Osteocyte (in vitro differentiated cells): ENCODE results near the gene DHX32. TPM values are rescaled to one million over a fixed set of nuclear protein-coding genes. Genes with fewer than 3 reads are reported as not detected.

Source experiments
- DNase-seq: peaks from one replicate; pipeline ENCODE4 v3.0.0; 2021; ENCODE audit warnings: mixed read lengths; ENCODE audit not compliant: unreplicated experiment; ENCODE audit errors: extremely low spot score
- H3K27ac Mint-ChIP-seq: one replicate; pipeline ENCODE4 v1.8.0; 2021; ENCODE audit warnings: mild to moderate bottlenecking, mixed read lengths; ENCODE audit not compliant: unreplicated experiment
- H3K27me3 Mint-ChIP-seq: one replicate; pipeline ENCODE4 v1.8.0; 2021; ENCODE audit warnings: mixed read lengths; ENCODE audit not compliant: unreplicated experiment
- H3K36me3 Mint-ChIP-seq: one replicate; pipeline ENCODE4 v1.8.0; 2021; ENCODE audit warnings: mixed read lengths; ENCODE audit not compliant: unreplicated experiment
- H3K4me1 Mint-ChIP-seq: one replicate; pipeline ENCODE4 v1.8.0; 2021; ENCODE audit warnings: mixed read lengths; ENCODE audit not compliant: unreplicated experiment
- H3K4me3 Mint-ChIP-seq: one replicate; pipeline ENCODE4 v1.8.0; 2021; ENCODE audit warnings: mild to moderate bottlenecking, moderate library complexity, mixed read lengths; ENCODE audit not compliant: unreplicated experiment
- H3K9me3 Mint-ChIP-seq: one replicate; pipeline ENCODE4 v1.8.0; 2021; ENCODE audit warnings: mixed read lengths; ENCODE audit not compliant: unreplicated experiment
- total RNA-seq: library from RNA; stranded (reverse); gene quantifications from 2 replicates; pipeline ENCODE4 v1.2.1, GENCODE V29; 2021
- TF ChIP-seq, protein P1 (sequence below): fragments of 200-600 bp; sonication (generic); IDR thresholded peaks from 2 replicates; pipeline ENCODE4 v1.5.0; 2021; ENCODE audit warnings: antibody characterized with exemption, mild to moderate bottlenecking, moderate library complexity

Gene DHX32
- total RNA-seq, 1 donor from 2014 or later, result 30.8 TPM

DNA sequence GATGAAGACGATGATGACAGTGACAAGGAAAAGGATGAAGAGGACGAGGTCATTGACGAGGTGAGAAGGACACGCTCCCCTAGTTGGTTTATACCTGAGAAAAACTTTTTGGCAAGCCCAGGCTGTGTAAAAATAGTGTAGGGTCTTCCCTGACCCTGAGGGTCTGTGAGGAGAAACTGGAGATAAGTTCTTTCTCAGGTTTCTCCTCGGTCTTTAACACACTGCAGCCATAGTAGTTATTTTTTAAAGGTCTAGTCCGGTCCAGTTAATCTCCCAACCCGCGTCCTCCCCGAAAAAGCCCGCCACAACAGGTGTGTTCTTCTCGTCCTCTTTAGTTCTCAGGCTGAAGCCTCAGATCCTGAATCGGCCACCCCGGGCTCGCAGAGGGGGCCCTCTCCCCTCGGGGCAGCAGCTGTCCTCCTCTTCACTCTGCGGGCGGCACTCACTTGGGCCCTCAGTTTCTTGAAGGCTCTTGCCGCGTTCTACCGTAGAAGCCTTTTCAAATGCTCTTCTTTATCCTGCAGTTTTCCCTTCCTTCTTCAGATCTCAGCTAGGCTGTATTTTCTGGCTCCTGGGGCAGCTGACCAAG, 57.3 kb downstream of the DHX32 start:
- H3K36me3 Mint-ChIP-seq, result peaks cover 21% of the 10 kb centered on the region
- no peak for DNase-seq
- H3K27ac Mint-ChIP-seq, result no peak overlapping the region
- H3K27me3 Mint-ChIP-seq, result no peaks in the 10 kb centered on the region
- no peak overlapping the region for H3K4me3 Mint-ChIP-seq
- TF ChIP-seq, protein P1, sequence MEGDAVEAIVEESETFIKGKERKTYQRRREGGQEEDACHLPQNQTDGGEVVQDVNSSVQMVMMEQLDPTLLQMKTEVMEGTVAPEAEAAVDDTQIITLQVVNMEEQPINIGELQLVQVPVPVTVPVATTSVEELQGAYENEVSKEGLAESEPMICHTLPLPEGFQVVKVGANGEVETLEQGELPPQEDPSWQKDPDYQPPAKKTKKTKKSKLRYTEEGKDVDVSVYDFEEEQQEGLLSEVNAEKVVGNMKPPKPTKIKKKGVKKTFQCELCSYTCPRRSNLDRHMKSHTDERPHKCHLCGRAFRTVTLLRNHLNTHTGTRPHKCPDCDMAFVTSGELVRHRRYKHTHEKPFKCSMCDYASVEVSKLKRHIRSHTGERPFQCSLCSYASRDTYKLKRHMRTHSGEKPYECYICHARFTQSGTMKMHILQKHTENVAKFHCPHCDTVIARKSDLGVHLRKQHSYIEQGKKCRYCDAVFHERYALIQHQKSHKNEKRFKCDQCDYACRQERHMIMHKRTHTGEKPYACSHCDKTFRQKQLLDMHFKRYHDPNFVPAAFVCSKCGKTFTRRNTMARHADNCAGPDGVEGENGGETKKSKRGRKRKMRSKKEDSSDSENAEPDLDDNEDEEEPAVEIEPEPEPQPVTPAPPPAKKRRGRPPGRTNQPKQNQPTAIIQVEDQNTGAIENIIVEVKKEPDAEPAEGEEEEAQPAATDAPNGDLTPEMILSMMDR, result no peak
- H3K9me3 Mint-ChIP-seq, result no peaks in the 10 kb centered on the region
- H3K4me1 Mint-ChIP-seq, result peaks cover 13% of the 10 kb centered on the region

DNA sequence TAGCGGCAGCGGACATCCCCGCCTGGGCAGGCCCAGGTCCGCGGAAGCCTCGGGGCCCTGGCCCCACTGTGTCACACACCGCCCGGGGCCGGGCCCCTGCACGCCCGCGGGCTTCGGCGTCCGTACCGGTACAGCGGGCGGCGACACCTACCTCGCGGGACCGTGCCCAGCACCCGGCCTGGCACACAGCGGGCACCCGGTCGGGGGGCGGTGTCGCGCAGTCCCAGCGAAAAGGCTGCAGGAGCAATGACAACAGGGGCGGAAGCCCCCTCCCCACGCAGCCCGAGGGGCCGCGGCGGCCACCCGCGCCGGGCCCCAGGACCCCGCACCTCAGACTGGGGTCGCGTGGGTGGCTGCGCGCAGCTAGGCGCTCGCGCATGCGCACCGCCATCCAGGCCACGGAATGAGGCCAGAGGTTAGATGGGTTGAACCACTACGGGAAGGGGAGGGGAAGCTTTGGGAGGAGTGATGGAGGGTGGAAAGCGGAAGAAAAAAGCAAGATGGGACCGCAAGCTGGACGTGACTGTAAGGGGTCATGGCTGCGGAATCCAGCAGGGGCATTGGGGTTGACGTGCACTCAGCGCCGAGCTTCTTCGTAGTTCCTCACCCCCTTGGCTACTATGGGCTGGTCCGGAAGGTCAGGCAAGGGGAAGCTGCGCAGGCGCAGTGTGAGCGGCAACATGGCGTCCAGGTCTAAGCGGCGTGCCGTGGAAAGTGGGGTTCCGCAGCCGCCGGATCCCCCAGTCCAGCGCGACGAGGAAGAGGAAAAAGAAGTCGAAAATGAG, 58.0 kb downstream of the DHX32 start, which contains the start of the genes BCCIP and UROS:
Gene BCCIP (plus strand): TSS at position 669 of the 785 bp plus-strand sequence. CDS start 12 bp downstream, at position 681.
Gene UROS (minus strand): TSS at position 381 of the 785 bp plus-strand sequence. CDS start 6,759 bp downstream, outside the sequence.
- TF ChIP-seq, protein P1, result peak; percentile 10
- Mint-ChIP-seq H3K27me3 (no peaks in the 10 kb centered on the region), H3K27ac (no peak within 1 kb of the TSS), H3K36me3 (peaks cover 18% of the 10 kb centered on the region), H3K4me1 (peaks cover 13% of the 10 kb centered on the region), H3K4me3 (peak within 1 kb of the TSS; percentile 72), H3K9me3 (no peaks in the 10 kb centered on the region)
- DNase-seq, result peak; percentile 96

DNA sequence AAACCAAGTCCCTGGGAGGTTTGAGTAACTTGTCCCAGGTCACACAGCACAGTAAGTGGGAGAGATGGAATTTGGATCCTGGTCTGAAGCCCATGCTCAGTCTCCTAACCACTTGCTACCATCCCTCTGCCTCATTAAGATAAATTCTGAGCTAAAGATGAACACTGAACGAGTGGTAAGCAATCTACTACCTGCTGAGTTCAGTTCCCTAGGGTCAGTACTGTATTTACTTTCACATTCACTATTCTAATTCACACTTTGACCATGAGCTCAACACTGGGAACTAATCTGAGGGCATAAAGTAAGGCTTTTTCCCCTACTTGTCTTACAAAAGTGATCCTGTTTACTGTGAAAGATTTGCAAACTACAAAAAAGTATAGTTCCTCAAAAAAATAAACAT, 60.4 kb downstream of the DHX32 start:
- no peaks in the 10 kb centered on the region for H3K27me3 Mint-ChIP-seq
- TF ChIP-seq, protein P1, result no peak
- H3K4me1 Mint-ChIP-seq, result peaks cover 13% of the 10 kb centered on the region
- no peak overlapping the region for H3K4me3 Mint-ChIP-seq
- H3K27ac Mint-ChIP-seq, result no peak overlapping the region
- DNase-seq, result no peak
- no peaks in the 10 kb centered on the region for H3K9me3 Mint-ChIP-seq
- no peaks in the 10 kb centered on the region for H3K36me3 Mint-ChIP-seq

DNA sequence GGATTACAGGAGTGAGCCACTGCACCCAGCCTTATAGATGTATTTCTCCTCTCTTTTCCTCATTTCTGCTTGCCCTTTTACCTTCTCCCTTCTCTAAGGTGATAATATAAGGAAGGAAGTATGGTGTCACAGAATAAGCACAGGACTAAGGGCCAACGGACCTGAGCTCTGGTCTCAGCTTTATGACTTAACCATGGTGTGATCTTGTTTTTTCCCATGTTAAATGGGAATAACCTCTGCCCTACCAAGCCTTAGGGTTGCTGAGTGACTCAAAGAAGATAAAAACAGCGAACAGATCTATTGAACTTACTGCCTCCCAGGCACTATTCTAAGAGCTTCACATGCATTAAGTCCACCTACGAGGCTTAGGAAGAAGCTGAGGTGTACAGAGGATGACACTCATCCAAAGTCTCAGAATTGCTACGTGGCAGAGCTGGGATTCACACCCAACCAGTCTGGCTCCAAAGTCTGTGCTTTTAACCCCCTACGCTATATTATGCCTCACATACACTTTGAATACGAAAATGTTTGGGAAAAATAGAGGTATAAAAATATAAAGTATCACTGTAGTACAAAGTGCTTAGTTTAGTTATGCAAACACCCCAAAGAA, 63.6 kb downstream of the DHX32 start:
- peaks cover 14% of the 10 kb centered on the region for H3K4me1 Mint-ChIP-seq
- H3K27ac Mint-ChIP-seq, result no peak overlapping the region
- DNase-seq, result no peak
- TF ChIP-seq, protein P1, result no peak
- H3K4me3 Mint-ChIP-seq, result no peak overlapping the region
- H3K27me3 Mint-ChIP-seq, result no peaks in the 10 kb centered on the region
- H3K36me3 Mint-ChIP-seq, result peaks cover 19% of the 10 kb centered on the region
- no peaks in the 10 kb centered on the region for H3K9me3 Mint-ChIP-seq

DNA sequence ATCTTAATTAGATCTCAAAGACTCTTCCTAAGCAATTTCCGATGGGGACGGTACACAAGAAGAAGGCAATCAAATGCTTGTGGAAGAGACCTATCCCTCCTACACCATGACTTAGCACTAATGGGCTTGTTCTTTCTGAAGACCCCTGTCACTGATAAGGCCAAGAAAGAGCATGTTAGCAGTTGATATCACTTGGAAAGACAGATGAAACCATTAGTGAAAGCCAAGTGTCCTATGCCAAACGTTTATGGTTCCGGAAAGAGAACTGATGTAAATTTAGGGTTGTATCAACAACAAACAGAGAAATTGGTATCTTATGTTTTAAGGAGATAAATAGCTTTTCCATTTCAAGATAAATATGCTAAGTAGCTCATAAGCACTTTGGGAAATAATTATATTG, 64.5 kb downstream of the DHX32 start:
- Mint-ChIP-seq H3K27ac (no peak overlapping the region), H3K4me3 (no peak overlapping the region), H3K36me3 (peaks cover 19% of the 10 kb centered on the region), H3K27me3 (no peaks in the 10 kb centered on the region), H3K4me1 (peaks cover 8% of the 10 kb centered on the region), H3K9me3 (no peaks in the 10 kb centered on the region)
- TF ChIP-seq, protein P1, result no peak
- DNase-seq, result no peak
